Upper lobe of left lung (tissue), 4 donors: ENCODE data around the gene SYT6.

Experiments
- CTCF ChIP-seq, 6 experiments: fragments of 450-650 bp in 4 of 6; fragments of 200-600 bp in 2 of 6; sonication (generic) in 2 of 6; IDR thresholded peaks; one replicate each; pipeline ENCODE4 v1.5.1; 2016 to 2019; ENCODE audit warnings: antibody characterized with exemption in 6 of 6
- EP300 ChIP-seq, 4 donors: sonication (generic); formaldehyde crosslinking; IDR thresholded peaks; one replicate each; pipeline ENCODE4 v1.5.1; 2017; ENCODE audit warnings: antibody characterized with exemption in 4 of 4, control low read depth in 2 of 4
- POLR2A ChIP-seq, 4 donors: fragments of 450-650 bp; IDR thresholded peaks; one replicate each; pipeline ENCODE4 v1.5.1; 2016 to 2017; ENCODE audit warnings: antibody characterized with exemption in 4 of 4, mild to moderate bottlenecking in 2 of 4
- POLR2AphosphoS5 ChIP-seq, 2 donors: sonication (generic); formaldehyde crosslinking; IDR thresholded peaks; one replicate each; pipeline ENCODE4 v1.5.1; 2017; ENCODE audit warnings: antibody characterized with exemption in 2 of 2

GRCh38 chr1:114137497-114137896 lies 16.2 kb downstream of the SYT6 start:
- no peak for TF ChIP-seq CTCF (IDR thresholded peaks at IDR 0.05)
- TF ChIP-seq EP300 (IDR thresholded peaks at IDR 0.05): no peak
- TF ChIP-seq POLR2A (IDR thresholded peaks at IDR 0.05): no peak
- no peak for TF ChIP-seq POLR2AphosphoS5 (IDR thresholded peaks at IDR 0.05)
